Measurements from ENCODE around the gene QPRT.

Gene QPRT

DNA sequence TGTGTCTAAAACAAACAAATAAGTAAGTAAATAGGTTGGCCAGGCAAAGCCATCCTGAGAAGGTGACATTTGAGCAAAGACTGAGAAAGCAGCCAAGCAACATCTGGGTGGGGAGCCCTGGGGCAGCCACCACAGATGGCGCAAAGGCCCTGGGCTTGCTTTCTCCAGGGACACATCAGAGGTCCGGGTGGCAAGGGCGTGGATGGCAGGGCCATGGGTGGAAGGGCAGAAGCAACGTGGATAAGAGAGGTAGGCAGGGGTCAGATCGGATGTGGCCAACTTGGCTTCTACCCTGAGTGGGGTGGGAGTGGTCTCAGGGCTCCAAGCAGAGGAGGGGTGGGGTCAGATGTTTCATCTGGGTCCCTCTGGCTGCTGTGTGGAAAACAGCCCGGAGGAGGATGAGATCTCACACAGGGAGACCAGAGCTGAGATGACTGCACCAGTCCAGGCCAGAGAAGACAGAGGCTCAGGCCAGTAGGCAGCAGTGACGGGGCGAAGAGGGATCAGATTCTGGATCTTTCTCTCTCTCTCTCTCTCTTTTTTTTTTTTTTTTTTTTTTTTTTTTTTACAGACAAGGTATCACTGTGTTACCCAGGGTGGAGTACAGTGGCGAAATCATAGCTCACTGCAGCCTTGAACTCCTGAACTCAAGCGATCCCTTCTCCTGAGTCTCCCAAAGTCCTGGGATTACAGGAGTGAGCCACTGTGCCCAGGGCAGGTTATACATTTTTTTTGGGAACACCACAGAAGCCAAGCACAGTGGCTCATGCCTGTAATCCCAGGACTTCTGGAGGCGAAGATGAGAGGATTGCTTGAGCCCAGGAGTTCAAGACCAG is 22.1 kb upstream of the QPRT start:
- Histone ChIP-seq H3K27me3 (ENCODE audit: insufficient read depth, poor library complexity, severe bottlenecking) (no peaks in the 10 kb centered on the region), H3K4me1 (ENCODE audit: insufficient read depth, poor library complexity, severe bottlenecking) (no peaks in the 10 kb centered on the region), H3K9me3 (ENCODE audit: severe bottlenecking) (no peaks in the 10 kb centered on the region), H3K36me3 (ENCODE audit: low read depth) (no peaks in the 10 kb centered on the region), H3K27ac (ENCODE audit: poor library complexity, severe bottlenecking) (no peak overlapping the region), H3K4me3 (ENCODE audit: severe bottlenecking) (no peak overlapping the region)
- ATAC-seq (ENCODE audit: low read depth) (no peak), DNase-seq (ENCODE audit: low spot score) (no peak)
- TF ChIP-seq, protein P1, sequence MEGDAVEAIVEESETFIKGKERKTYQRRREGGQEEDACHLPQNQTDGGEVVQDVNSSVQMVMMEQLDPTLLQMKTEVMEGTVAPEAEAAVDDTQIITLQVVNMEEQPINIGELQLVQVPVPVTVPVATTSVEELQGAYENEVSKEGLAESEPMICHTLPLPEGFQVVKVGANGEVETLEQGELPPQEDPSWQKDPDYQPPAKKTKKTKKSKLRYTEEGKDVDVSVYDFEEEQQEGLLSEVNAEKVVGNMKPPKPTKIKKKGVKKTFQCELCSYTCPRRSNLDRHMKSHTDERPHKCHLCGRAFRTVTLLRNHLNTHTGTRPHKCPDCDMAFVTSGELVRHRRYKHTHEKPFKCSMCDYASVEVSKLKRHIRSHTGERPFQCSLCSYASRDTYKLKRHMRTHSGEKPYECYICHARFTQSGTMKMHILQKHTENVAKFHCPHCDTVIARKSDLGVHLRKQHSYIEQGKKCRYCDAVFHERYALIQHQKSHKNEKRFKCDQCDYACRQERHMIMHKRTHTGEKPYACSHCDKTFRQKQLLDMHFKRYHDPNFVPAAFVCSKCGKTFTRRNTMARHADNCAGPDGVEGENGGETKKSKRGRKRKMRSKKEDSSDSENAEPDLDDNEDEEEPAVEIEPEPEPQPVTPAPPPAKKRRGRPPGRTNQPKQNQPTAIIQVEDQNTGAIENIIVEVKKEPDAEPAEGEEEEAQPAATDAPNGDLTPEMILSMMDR (IDR thresholded peaks at IDR 0.05; ENCODE audit: poor library complexity, severe bottlenecking): no peak

DNA sequence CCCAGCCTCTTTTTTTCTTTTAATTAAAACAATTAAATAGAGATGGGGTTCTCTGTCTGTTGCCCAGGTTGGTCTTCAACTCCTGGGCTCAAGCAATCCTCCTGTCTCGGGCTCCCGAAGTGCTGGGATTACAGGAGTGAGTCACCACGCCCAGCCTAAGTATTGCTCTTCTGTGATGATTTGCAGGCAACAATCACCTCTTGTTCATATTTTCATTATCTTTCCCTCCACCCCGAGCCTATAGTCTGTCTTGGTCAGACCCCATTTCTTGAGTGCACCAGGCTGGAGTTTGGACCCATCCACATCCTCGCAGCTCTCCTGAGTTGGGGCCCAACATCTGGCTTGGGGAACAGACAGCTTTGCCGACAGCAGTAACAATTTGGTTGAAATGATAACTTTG is 20.3 kb upstream of the QPRT start:
- no peaks in the 10 kb centered on the region for H3K27me3 ChIP-seq (ENCODE audit: insufficient read depth, poor library complexity, severe bottlenecking)
- H3K27ac ChIP-seq (ENCODE audit: poor library complexity, severe bottlenecking): no peak overlapping the region
- DNase-seq (ENCODE audit: low spot score): no peak
- no peak overlapping the region for H3K4me3 ChIP-seq (ENCODE audit: severe bottlenecking)
- TF ChIP-seq, protein P1 (IDR thresholded peaks at IDR 0.05; ENCODE audit: poor library complexity, severe bottlenecking): no peak
- no peaks in the 10 kb centered on the region for H3K9me3 ChIP-seq (ENCODE audit: severe bottlenecking)
- H3K36me3 ChIP-seq (ENCODE audit: low read depth): no peaks in the 10 kb centered on the region
- no peak for ATAC-seq (ENCODE audit: low read depth)
- H3K4me1 ChIP-seq (ENCODE audit: insufficient read depth, poor library complexity, severe bottlenecking): no peaks in the 10 kb centered on the region

DNA sequence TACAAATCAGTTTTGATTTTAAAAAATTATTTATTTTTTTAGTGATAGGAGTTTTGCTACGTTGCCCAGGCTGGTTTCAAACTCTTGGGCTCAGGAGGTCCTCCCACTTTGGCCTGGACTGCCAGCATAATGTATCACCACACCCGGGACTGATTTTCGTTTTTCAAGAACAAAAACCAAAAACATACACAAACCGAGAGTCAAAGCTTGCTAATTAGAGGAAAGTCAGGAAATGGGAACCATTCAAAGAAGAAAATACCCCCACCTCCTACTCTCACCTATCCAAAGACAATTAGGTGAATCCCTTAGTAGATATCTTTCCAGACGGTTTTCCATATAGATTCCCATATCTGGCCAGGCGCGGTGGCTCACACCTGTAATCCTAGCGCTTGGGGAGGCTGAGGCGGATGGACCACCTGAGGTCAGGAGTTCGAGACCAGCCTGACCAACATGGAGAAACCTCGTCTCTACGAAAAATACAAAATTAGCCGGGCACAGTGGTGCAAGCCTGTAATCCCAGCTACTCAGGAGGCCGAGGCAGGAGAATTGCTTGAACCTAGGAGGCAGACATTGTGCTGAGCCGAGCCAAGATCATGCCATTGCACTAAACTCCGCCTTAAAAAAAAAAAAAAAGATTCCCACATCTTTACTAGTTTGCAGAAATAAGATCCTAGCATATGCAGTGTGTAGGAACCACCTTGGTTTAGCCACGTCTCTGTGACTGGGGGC is 16.8 kb upstream of the QPRT start:
- Histone ChIP-seq H3K9me3 (ENCODE audit: severe bottlenecking) (no peaks in the 10 kb centered on the region), H3K4me3 (ENCODE audit: severe bottlenecking) (no peak overlapping the region), H3K27ac (ENCODE audit: poor library complexity, severe bottlenecking) (no peak overlapping the region), H3K4me1 (ENCODE audit: insufficient read depth, poor library complexity, severe bottlenecking) (no peaks in the 10 kb centered on the region), H3K27me3 (ENCODE audit: insufficient read depth, poor library complexity, severe bottlenecking) (no peaks in the 10 kb centered on the region), H3K36me3 (ENCODE audit: low read depth) (no peaks in the 10 kb centered on the region)
- ATAC-seq (ENCODE audit: low read depth): no peak
- no peak for DNase-seq (ENCODE audit: low spot score)
- TF ChIP-seq, protein P1 (IDR thresholded peaks at IDR 0.05; ENCODE audit: poor library complexity, severe bottlenecking): no peak

DNA sequence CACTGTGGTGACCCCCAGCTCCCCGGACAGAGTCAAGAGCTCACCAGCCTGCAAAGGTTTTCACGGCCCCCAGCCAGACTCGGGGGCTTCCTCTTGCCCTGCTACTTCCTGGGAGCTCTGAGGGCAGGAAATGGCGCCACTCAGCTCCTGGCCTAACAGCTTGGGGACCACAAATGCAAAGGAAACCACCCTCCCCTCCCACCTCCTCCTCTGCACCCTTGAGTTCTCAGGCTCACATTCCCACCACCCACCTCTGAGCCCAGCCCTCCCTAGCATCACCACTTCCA is 16.3 kb upstream of the QPRT start:
- TF ChIP-seq, protein P1 (IDR thresholded peaks at IDR 0.05; ENCODE audit: poor library complexity, severe bottlenecking): no peak
- H3K4me3 ChIP-seq (ENCODE audit: severe bottlenecking): no peak overlapping the region
- no peaks in the 10 kb centered on the region for H3K27me3 ChIP-seq (ENCODE audit: insufficient read depth, poor library complexity, severe bottlenecking)
- ATAC-seq (ENCODE audit: low read depth) (no peak), DNase-seq (ENCODE audit: low spot score) (no peak)
- no peak overlapping the region for H3K27ac ChIP-seq (ENCODE audit: poor library complexity, severe bottlenecking)
- H3K36me3 ChIP-seq (ENCODE audit: low read depth): no peaks in the 10 kb centered on the region
- no peaks in the 10 kb centered on the region for H3K9me3 ChIP-seq (ENCODE audit: severe bottlenecking)
- H3K4me1 ChIP-seq (ENCODE audit: insufficient read depth, poor library complexity, severe bottlenecking): no peaks in the 10 kb centered on the region

Measured in RWPE2 (cell line).